Amniotic stem cell (primary cell): ENCODE measurements around the gene LSM12.
"Not testable (repeated sequence)": the region's sequence is repeated elsewhere in the genome, so short reads cannot be mapped to it uniquely, and the experiment has no call there.

Experiments
- DNase-seq: peaks from one replicate; lab custom pipeline; 2025; lab: John Stamatoyannopoulos, UW

LSM12 gene

DNA sequence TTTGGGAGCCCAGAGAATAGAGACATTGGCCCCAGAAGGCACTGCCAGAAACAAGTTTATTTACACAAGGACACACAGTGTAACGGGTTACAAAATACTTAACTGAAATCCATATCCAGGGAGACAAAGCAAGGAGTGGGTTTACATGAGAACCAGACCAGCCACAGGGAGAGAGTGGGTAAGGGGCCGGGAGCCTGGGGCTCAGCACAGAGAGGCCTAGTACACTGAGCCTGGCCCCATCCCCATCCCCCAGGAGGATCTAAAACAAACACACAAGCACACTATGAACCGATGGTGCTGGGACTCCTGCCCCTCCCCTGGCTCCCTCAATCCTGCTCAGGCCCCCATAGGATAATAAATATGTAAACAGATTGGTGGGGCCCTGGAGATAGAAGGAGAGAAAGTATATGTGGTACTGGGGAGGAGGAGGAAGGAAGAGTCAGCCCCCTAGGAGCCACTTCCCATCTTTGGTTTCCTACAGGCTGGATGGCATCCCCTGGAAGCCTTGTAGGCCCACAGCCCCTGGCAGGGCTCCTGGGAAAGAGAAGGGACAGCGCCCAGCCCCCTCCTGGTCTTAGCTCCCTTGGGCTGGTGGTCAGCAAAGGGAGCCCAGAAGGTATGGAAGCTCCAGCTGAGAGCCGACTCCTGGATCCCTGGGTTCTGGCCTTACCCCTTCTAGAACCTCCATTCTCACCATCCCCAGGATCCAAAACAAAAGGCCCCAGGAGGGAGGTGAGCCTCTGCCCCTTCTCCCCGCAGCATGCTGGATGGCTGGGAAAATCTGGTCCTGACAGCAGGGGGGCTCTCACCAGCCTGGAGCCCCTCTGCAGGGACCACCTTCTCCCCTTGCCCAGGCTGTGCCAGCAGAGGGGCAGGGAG lies 10.5 kb upstream of the LSM12 start:
- DNase-seq, result no peak

DNA sequence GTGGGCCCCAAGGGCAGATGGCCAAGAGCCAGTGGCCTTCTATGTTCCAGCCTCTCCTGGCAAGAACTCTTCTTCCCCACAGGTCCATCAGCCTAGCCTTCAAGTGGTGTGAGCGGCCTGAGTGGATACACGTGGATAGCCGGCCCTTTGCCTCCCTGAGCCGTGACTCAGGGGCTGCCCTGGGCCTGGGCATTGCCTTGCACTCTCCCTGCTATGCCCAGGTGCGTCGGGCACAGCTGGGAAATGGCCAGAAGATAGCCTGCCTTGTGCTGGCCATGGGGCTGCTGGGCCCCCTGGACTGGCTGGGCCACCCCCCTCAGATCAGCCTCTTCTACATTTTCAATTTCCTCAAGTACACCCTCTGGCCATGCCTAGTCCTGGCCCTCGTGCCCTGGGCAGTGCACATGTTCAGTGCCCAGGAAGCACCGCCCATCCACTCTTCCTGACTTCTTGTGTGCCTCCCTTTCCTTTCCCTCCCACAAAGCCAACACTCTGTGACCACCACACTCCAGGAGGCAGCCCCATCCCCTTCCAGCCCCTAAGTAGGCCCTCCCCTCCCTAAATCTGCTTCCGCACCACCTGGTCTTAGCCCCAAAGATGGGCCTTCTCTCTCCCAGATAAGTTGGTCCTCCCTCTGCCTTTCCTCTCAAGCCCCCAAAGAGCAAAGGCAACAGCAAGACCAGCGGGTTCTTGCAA lies 9.3 kb upstream of the LSM12 start:
- no peak for DNase-seq

DNA sequence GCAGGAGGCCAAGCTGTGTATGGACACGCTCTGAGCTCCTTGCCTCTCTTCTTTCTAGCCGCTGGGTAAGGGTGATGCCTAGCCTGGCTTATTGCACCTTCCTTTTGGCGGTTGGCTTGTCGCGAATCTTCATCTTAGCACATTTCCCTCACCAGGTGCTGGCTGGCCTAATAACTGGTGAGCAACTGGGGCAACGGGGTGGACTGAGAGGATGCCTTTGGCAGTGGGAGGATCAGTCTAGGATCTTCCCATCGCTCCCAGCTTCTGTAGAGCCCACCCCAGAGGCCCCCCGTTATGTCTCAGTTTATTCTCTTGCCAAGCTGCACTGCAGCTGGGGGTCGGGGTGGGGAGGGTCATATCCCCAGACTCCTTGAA lies 8.4 kb upstream of the LSM12 start:
- DNase-seq, result no peak

DNA sequence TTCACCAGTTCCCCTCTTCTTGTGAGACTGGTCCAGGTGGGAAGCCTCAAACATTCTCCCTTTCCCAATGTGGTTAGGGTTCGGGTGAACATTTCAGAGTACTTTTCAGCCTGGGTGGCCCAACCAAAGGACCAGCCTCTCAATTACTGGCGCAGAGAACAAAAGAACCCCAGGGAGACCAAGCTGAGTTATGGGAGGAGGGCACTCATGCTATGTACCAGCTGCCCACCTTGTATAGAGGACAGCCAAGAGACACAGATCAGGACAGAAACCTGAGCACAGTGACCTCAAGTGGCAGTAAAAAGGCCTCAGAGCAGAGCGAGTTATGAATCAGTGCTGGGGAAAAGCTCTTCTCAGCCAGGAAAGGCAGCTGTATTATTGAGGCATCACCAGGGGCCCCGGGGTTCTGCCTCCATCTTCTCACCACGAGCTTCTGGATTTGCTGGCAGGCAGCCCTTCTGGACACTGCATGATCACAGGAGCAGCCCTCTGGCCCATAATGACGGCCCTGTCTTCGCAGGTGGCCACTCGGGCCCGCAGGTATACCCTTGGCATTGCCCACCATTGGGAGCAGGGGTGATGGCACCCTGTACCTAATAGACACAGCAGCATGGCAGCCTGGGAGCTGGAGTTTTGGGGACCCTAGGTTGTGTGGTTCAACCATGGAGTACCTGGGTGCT lies 7.9 kb upstream of the LSM12 start:
- DNase-seq, result no peak

DNA sequence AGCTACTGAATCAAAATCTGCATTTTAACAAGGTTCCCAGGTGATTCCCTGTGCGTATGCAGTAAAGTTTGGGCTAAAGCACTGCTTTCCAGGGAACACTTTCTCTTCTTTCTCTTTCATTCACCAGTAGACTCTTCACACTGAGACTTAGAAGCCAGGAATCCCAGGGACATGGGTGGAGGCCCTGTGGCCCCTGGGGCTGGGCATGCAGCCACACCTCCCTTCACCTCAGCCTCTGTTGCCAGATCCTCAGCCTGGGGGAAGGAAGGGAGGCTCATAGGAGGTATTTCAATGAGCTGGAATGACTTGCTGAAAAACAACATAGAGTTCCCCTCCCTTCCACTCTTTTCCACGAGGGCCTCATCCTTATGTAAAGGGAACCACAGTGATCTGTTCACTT lies 5.3 kb upstream of the LSM12 start:
- no peak for DNase-seq

DNA sequence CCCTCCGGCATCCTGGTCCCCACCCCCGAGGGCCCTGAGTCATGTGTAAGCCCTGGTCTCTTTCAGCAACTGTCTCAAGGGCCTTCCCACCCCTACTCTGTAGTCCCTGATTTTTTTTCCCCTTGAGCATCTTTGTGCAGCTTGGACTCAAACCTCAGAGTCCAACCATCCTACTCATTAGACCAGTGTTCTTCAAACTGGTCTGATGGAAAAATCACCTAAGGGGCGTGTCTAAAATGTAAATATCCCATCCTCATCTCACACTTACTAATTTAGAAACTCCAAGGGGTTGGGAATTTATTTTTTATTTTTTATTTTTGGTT lies 4.7 kb upstream of the LSM12 start:
- no peak for DNase-seq

DNA sequence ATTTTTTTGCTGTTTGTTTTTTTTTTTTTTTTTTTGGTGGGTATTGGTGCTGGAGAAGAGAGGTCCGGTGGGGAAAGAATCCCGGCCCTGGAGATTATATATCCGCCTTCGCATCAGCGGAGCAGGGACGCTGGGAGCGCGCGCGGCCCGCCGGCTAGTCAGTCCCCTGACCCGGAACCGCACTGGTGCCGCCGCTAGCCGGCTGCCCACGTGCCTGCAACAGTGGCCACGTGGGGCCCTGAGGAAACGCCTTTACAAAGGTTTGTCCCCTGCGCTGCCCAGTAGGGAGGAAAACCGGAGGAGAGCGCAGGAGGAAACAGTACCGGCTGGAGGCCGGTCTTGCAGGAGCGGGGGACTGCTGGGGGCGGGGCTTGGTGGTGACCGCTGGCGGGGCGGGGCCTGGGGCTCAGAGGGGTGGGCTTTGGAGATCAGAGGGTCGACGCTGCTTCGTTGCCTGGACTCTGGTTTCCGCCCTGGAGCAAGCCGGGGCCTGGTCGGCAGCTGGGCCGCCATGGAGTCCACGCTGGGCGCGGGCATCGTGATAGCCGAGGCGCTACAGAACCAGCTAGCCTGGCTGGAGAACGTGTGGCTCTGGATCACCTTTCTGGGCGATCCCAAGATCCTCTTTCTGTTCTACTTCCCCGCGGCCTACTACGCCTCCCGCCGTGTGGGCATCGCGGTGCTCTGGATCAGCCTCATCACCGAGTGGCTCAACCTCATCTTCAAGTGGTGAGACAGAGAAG lies 4.2 kb upstream of the LSM12 start, which contains the start of gene G6PC3:
G6PC3 (plus strand) TSS at position 281 of the 743 bp plus-strand sequence; CDS start at position 512, 231 bp downstream.
- peak; percentile 96 for DNase-seq

DNA sequence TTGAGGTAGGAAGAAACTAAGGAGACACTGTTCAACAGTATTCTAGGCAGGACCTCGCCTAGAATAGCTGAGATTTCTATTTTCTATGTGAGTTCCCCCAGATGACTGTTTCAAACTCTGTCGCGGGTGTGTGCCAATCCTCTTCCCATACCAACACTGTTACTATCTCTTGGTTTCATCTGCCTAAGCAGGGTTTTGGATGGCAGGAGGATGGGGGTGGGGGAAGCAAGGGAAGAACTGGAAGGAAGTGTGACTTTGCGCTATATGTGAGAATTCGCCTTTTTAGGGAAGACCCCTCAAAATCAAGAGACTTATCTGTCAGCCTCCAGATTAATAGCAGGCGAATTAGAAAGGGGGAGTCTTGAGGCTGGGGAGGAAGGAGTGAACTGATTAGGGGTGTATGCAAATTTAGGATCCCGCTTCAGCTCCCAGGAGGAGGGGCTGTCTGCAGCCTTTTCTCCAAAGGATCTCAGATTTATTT lies 3.5 kb upstream of the LSM12 start:
- no peak for DNase-seq

DNA sequence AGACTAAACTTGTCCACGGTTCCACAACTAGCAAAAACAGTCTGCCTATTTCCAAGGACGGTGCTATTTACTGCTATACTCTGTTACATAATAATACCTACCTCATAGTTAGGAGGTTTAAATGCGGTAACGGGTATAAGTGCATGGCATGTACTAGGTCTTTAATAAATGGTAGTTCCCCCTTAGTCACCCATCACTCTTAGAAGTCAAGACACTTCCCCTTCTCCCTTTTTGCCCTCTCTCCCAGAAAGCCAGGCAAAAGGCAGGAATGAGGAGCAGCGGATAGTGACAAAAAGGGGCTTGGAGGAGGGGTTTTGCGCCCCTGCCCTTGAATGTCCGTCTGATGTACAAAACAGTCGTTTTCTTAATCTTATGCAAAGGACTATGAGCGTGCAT lies 1.1 kb upstream of the LSM12 start:
- DNase-seq, result no peak

DNA sequence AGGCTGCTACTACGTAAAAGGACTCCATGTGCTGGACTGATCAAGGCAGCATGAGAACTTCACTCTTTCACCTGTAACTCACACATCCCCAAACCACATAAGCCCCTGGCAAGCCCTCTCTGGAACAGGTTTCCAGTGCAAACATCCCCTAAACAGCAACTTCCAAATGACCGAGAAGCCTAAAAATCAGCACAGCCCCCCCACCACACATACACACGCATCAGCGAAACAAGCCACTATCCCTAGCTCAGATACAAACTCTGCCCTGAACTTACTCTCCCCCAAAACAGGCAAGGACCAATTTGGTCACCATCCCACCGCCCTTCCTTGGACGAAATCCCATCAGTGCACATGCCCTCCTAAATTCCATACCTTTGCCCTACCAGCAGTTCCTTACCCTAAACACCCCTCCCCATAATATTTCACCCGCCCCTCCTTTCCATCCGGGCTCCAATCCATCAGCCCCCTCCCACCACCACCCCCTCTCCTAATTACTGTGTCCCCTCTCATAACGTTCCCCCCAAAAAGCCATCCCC lies 735 bp downstream of the LSM12 start:
- no peak for DNase-seq

DNA sequence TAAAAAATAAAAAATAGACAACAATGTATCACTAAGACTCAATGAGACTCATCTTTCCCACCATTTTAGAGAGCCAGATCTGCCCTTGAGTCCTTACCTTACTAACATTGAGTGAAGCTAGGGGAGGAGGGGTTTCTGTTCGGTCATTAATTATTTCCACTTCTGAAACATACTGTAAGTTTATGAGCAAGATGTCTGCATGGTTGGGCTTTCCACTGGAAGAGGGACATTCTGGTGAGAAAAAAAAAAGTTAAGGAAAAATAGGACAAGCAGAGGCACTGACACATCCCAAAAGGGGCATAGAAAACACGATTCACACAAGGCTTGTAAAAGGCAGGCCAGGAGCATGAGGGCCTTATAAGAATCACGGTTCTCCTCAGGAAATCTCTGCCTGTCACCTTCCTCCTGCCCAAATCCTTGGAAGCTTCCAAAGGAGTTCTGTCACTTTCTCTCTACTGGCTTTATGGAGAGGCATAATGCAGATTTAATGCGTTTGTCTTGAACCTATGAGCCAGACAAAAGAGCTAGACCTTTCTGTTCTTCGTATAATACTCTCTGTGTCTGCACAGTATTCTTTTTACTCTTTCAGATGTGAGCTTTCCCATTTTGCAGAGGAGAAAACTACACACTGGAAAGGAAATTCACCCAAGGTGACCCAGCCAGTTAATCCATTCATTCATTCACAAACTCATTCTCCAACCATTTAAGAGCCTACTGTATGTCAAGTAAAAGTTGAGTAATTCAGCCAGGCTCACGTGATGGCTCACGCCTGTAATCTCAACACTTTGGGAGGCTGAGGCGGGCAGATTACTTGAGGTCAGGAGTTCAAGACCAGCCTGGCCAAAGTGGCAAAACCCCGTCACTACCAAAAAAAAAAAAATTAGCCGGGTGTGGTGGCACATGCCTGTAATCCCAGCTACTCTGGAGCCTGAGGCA lies 2.5 kb downstream of the LSM12 start:
- DNase-seq, result no peak

DNA sequence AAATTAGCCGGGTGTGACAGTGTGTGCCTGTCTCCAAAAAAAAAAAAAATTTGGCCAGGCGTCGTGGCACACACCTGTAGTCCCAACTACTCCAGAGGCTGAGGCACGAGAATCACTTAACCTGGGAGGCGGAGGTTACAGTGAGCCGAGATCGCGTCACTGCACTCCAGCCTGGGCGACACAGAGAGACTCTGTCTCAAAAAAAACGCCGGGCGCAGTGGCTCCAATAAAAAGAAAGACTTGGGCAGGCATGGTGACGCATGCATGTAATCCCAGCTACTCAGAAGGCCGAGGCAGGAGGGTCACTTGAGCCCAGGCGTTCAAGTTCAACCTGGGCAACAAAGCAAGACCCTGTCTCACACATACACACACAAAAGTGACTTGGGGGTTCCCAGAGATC lies 3.6 kb downstream of the LSM12 start:
- DNase-seq, result no peak

DNA sequence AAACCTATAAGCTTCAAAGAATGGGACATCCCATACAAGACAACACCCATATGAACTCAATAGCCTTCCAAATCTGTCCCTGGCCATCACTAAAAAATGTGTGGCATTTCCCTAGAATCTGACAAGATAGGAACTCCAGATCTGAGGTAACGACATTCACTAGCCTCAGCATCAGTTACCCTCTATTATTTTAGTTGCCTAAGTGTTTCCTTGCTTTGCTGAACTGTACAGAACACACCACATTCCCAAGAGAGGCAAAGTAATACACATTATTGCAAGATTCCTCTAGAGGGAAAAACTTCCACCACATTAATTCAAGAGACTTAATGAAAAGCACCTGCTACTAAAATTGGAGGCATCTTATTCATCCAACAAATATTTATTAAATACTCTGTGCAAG lies 5.0 kb downstream of the LSM12 start:
- no peak for DNase-seq

DNA sequence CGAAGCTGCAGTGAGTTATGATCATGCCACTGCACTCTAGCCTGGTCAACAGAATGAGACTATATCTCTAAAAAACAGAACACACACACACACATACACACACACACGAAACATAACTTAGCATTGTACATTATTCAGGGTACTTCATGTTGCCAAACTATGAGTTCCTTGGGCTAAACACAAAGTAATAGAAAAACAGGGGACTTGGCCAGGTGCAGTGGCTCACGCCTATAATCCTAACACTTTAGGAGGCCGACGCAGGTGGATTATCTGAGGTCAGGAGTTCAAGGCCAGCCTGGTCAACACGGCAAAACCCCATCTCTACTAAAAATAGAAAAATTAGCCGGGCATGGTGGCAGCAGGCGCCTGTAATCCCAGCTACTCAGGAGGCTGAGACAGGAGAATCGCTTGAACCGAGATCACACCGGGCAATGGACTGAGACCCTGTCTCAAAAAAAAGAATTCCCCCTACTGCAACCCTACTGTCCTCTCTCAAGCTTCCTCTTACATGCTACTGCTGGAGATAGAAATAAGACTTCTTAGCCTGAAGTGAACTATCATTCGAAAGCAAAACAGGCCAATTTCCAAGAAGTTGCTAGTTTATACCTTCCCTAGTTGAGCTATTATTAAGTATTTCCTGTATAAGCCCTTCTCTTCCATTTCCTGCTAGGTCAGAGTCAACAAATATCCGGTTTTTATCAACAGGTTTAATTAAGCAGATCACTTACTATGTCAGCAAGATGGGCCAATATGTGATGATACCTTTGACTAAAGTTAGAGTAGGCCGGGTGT lies 7.2 kb downstream of the LSM12 start:
- no peak for DNase-seq

DNA sequence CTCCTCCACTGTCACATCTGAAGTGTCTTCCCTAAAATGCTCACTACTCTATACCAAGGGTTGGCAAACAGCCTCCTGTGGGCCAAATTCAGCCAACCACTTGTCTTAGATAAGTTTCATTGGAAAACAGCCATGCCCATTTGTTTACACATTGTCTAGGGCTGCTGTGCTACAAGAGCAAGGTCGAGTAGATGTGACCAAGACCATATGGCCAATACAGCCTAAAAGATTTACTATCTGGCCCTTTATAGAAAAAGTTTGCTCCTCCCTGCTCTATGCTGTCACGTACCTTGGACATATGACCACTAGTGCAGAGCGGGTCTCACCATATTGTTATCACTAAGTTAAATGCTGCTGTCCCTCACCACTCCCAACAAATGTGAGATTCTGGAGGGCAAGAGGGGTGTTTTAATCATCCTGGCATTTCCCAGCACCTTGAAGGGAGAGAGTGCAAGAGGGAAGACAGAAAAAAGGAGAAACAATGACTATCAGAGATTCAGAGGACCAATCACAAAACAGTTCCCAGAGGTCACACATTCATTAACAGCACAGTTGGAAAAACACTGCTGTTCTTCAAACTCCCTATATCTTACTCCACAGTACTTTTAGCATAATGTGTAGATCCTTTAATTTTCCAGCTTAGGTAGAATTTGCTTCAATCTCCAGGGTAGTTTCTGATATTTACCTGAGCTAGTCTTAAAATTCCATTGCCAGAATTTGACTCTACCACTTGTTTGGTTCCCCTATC lies 13.2 kb downstream of the LSM12 start:
- no peak for DNase-seq

DNA sequence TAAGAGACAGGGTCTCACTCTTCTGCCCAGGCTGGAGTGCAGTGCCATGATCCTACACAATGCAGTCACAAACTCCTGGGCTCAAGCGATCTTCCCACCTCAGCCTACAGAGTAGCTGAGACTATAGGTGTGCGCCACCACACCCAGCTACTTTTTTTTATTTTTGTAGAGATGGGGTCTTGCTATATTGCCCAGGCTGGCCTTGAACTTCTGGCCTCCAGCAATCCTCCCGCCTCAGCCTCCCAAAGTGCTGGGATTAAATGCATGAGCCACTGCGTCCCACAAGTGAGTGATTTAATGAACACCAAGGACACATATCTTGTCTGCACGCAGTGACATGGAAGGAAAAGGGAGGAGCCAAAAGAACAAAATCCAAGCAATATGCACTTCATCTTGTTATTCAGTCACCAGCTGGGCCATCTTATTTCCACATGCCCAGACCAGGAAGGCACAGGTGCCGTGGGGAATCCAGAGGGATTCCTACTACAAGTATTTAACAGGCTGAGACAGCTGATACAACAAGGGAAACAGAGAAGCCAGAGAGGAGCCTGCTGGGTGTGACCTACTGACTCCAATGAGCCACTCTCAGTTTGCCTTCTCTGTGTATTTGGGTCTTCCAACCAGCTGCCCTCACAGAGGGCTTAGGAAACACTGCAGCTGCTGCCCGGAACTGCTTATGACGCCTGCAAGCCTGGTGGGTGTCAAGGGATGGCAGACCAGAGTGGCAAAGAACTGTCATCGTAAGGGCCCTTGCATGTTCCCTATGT lies 17.0 kb downstream of the LSM12 start:
- no peak for DNase-seq

DNA sequence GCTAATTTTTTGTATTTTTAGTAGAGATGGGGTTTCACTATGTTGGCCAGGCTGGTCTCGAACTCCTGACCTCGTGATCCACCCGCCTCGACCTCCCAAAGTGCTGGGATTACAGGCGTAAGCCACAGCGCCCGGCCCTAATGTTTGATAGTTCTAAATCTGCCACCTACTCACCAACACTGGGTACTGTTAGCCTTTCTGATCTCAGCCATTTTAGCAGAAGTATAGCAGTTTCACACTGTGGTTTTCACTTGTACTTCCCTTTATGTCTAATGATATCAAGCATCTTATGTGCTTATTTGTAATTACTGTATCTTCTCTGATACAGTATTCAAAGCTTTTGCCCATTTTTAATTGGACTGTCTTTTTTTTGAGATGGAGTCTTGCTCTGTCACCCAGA lies 19.6 kb downstream of the LSM12 start:
- DNase-seq, result not testable (repeated sequence)

DNA sequence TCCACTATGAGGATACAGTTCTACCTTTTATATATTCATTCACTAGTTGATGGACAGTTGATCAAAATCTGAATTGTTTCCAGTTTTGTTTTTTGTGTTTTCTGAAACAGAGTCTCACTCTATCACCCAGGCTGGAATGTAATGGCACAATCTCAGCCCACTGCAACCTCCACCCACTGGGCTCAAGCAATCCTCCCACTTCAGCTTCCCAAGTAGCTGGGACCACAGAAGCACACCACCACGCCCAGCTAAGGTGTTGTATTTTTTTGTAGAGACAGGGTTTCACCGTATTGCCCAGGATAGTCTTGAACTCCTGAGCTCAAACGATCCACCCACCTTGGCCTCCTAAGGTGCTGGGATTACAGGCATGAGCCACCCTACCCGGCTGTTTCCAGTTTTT lies 21.0 kb downstream of the LSM12 start:
- DNase-seq, result no peak
